ENCODE measurements around the gene KDELR1. TPM values are rescaled to one million over a fixed set of nuclear protein-coding genes. Genes with fewer than 3 reads are reported as not detected.

The KDELR1 gene
- total and polyA plus RNA-seq, 9 of the 15 experiments (the other 6 are each of a cell fraction or from before 2014, with no cell fraction given), result 6.1 to 165 (median 58.5) TPM

DNA sequence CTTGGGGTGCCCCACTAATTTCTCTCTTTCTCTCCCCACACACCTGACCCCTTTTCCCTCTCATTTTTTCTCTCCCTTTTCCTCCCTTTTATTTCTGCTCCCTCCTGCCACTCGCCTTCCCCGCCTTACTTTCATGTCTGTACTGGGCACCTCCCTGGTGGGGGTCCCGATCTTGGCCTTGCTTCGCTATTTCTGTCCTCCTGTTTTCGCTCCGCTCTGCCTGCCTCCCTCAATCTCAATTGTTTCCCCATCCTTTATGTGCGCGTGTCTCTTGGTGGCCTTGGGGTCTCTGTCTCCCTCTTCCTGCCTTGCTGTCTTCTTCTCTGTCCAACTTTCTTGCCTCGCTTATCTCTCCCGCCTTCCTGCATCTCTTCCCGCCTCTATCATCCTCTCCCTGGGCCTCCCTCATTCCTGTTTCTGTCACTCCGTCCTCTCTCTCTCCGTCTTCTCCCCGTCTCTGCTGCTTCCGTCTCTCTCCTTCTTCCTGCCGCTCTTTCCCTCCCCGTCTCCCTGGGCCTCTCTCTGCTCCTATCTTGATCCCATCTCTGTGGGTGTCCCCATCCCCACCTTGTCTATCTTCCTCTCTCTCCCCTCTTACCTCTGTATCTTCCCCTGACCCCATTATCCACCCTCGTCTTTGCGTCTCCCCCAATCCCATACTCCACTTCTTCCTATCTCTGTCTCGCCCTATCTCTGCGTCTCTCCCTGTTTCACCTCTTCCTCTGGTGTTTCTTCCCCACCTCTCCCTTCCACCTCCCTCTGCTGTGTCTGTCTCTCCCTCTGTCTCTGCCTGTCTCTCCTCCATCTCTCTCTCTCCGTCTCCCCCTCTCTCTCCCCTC is 6.1 kb upstream of the KDELR1 start (continued):
- TF ChIP-seq, protein P1, sequence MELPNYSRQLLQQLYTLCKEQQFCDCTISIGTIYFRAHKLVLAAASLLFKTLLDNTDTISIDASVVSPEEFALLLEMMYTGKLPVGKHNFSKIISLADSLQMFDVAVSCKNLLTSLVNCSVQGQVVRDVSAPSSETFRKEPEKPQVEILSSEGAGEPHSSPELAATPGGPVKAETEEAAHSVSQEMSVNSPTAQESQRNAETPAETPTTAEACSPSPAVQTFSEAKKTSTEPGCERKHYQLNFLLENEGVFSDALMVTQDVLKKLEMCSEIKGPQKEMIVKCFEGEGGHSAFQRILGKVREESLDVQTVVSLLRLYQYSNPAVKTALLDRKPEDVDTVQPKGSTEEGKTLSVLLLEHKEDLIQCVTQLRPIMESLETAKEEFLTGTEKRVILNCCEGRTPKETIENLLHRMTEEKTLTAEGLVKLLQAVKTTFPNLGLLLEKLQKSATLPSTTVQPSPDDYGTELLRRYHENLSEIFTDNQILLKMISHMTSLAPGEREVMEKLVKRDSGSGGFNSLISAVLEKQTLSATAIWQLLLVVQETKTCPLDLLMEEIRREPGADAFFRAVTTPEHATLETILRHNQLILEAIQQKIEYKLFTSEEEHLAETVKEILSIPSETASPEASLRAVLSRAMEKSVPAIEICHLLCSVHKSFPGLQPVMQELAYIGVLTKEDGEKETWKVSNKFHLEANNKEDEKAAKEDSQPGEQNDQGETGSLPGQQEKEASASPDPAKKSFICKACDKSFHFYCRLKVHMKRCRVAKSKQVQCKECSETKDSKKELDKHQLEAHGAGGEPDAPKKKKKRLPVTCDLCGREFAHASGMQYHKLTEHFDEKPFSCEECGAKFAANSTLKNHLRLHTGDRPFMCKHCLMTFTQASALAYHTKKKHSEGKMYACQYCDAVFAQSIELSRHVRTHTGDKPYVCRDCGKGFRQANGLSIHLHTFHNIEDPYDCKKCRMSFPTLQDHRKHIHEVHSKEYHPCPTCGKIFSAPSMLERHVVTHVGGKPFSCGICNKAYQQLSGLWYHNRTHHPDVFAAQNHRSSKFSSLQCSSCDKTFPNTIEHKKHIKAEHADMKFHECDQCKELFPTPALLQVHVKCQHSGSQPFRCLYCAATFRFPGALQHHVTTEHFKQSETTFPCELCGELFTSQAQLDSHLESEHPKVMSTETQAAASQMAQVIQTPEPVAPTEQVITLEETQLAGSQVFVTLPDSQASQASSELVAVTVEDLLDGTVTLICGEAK (IDR thresholded peaks at IDR 0.05), result peak; percentile 76
- TF ChIP-seq, protein P1 (CRISPR knock-in tag; IDR thresholded peaks at IDR 0.05), result no peak
- TF ChIP-seq LARP7 (IDR thresholded peaks at IDR 0.05) (peak; percentile 96; the same call in 1 of the 2 replicates), PHF8 (IDR thresholded peaks at IDR 0.05; ENCODE audit: borderline replicate concordance, low read length) (no peak), PURB (CRISPR knock-in tag; IDR thresholded peaks at IDR 0.05; ENCODE audit: low read depth) (no peak), MAFG (tag; conservative IDR thresholded peaks at IDR 0.05) (no peak), ZNF165 (CRISPR knock-in tag; IDR thresholded peaks at IDR 0.05; ENCODE audit: borderline replicate concordance) (no peak), HEY1 (CRISPR knock-in tag; IDR thresholded peaks at IDR 0.05; ENCODE audit: borderline replicate concordance) (no peak), ZNF561 (CRISPR knock-in tag; conservative IDR thresholded peaks at IDR 0.05) (no peak), XRCC3 (IDR thresholded peaks at IDR 0.05) (no peak), SMAD1 (IDR thresholded peaks at IDR 0.05; ENCODE audit: low read depth, low read length, partially characterized antibody) (no peak), TAL1 (IDR thresholded peaks at IDR 0.05) (no peak), CBX2 (IDR thresholded peaks at IDR 0.05; ENCODE audit: insufficient read depth, low read length, poor library complexity, severe bottlenecking) (no peak), MCM5 (IDR thresholded peaks at IDR 0.05; ENCODE audit: low read depth) (no peak), HNRNPUL1 (IDR thresholded peaks at IDR 0.05; ENCODE audit: low read length) (no peak), RUNX1 (IDR thresholded peaks at IDR 0.05; ENCODE audit: low read depth) (no peak)
- TF ChIP-seq, protein P2, sequence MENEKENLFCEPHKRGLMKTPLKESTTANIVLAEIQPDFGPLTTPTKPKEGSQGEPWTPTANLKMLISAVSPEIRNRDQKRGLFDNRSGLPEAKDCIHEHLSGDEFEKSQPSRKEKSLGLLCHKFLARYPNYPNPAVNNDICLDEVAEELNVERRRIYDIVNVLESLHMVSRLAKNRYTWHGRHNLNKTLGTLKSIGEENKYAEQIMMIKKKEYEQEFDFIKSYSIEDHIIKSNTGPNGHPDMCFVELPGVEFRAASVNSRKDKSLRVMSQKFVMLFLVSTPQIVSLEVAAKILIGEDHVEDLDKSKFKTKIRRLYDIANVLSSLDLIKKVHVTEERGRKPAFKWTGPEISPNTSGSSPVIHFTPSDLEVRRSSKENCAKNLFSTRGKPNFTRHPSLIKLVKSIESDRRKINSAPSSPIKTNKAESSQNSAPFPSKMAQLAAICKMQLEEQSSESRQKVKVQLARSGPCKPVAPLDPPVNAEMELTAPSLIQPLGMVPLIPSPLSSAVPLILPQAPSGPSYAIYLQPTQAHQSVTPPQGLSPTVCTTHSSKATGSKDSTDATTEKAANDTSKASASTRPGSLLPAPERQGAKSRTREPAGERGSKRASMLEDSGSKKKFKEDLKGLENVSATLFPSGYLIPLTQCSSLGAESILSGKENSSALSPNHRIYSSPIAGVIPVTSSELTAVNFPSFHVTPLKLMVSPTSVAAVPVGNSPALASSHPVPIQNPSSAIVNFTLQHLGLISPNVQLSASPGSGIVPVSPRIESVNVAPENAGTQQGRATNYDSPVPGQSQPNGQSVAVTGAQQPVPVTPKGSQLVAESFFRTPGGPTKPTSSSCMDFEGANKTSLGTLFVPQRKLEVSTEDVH (IDR thresholded peaks at IDR 0.05; ENCODE audit: low read depth, partially characterized antibody), result peak; percentile 36

All from K562 (cell line).